HEK293T (cell line): ENCODE data around the gene PTPN13.
A peak's percentile ranks its signal among the peaks of the same experiment; 100 is the strongest.

Experiments
- CTCF ChIA-PET: fragments of 350-600 bp; formaldehyde crosslinking; extraction: SDS; loops from one replicate; lab custom pipeline; 2021; ENCODE audit warnings: antibody characterized with exemption, inconsistent platforms; lab: Yijun Ruan, JAX
- POLR2A ChIA-PET: fragments of 350-600 bp; formaldehyde crosslinking; extraction: SDS; loops from one replicate; lab custom pipeline; 2020; ENCODE audit warnings: antibody characterized with exemption, inconsistent platforms; lab: Yijun Ruan, JAX
- DNase-seq: peaks from one replicate; pipeline ENCODE4 v3.0.0; 2012; ENCODE audit warnings: mixed read lengths; ENCODE audit errors: extremely low spot score
- ARNT ChIP-seq: fragments of 450-650 bp; IDR thresholded peaks from 2 replicates; pipeline ENCODE4 v1.6.1; 2017; ENCODE audit warnings: mild to moderate bottlenecking
- BHLHE40 ChIP-seq: fragments of 450-650 bp; IDR thresholded peaks from 2 replicates; pipeline ENCODE4 v1.6.1; 2016; ENCODE audit warnings: mild to moderate bottlenecking, moderate library complexity, borderline replicate concordance
- CTBP1 ChIP-seq: fragments of 450-650 bp; IDR thresholded peaks from 2 replicates; pipeline ENCODE4 v1.6.1; 2016; ENCODE audit warnings: borderline replicate concordance
- ELF4 ChIP-seq: fragments of 450-650 bp; IDR thresholded peaks from 2 replicates; pipeline ENCODE4 v1.6.1; 2017; ENCODE audit warnings: antibody characterized with exemption
- FOXA1 ChIP-seq: fragments of 450-650 bp; IDR thresholded peaks from 2 replicates; pipeline ENCODE4 v1.6.1; 2016; ENCODE audit warnings: mild to moderate bottlenecking
- FOXK2 ChIP-seq: fragments of 450-650 bp; IDR thresholded peaks from 2 replicates; pipeline ENCODE4 v1.6.1; 2016; ENCODE audit warnings: mild to moderate bottlenecking
- FOXM1 ChIP-seq: fragments of 450-650 bp; IDR thresholded peaks from 2 replicates; pipeline ENCODE4 v1.6.1; 2017; ENCODE audit warnings: mild to moderate bottlenecking, borderline replicate concordance
- HDGF ChIP-seq: fragments of 450-650 bp; IDR thresholded peaks from 2 replicates; pipeline ENCODE4 v1.6.1; 2017; ENCODE audit warnings: antibody characterized with exemption, borderline replicate concordance
- L3MBTL2 ChIP-seq: fragments of 450-650 bp; conservative IDR thresholded peaks from 2 replicates; pipeline ENCODE4 v1.6.1; 2016; ENCODE audit warnings: mild to moderate bottlenecking
- LEF1 ChIP-seq: fragments of 450-650 bp; IDR thresholded peaks from 2 replicates; pipeline ENCODE4 v1.6.1; 2017; ENCODE audit warnings: mild to moderate bottlenecking, borderline replicate concordance
- NFRKB ChIP-seq: fragments of 450-650 bp; IDR thresholded peaks from 2 replicates; pipeline ENCODE4 v1.6.1; 2016; ENCODE audit warnings: mild to moderate bottlenecking, moderate library complexity
- PKNOX1 ChIP-seq: fragments of 450-650 bp; IDR thresholded peaks from 2 replicates; pipeline ENCODE4 v1.6.1; 2016
- SP1 ChIP-seq: fragments of 450-650 bp; IDR thresholded peaks from 2 replicates; pipeline ENCODE4 v1.6.1; 2017
- SUZ12 ChIP-seq: fragments of 450-650 bp; IDR thresholded peaks from 2 replicates; pipeline ENCODE4 v1.6.1; 2016; ENCODE audit warnings: mild to moderate bottlenecking
- TARDBP ChIP-seq: fragments of 450-650 bp; IDR thresholded peaks from 2 replicates; pipeline ENCODE4 v1.6.1; 2016
- ZNF384 ChIP-seq: fragments of 450-650 bp; IDR thresholded peaks from 2 replicates; pipeline ENCODE4 v1.6.1; 2016

PTPN13 gene

GRCh38 chr4:86557526-86557925, 36.6 kb upstream of the PTPN13 start:
- TF ChIP-seq ZNF384, result no peak
- TF ChIP-seq FOXA1, result no peak
- TF ChIP-seq HDGF, result no peak
- no peak for TF ChIP-seq FOXM1
- TF ChIP-seq L3MBTL2, result no peak
- no peak for TF ChIP-seq TARDBP
- TF ChIP-seq FOXK2, result no peak
- no peak for TF ChIP-seq ELF4
- TF ChIP-seq SP1, result no peak
- TF ChIP-seq PKNOX1, result no peak
- no peak for TF ChIP-seq BHLHE40
- no peak for TF ChIP-seq SUZ12
- TF ChIP-seq CTBP1, result no peak
- TF ChIP-seq LEF1, result no peak
- TF ChIP-seq NFRKB, result no peak
- DNase-seq, result no peak
- POLR2A ChIA-PET, result no interaction called here
- CTCF ChIA-PET, result no interaction called here

GRCh38 chr4:86558258-86558657, 35.9 kb upstream of the PTPN13 start:
- CTCF ChIA-PET, result no interaction called here
- no peak for DNase-seq
- POLR2A ChIA-PET, result no interaction called here
- TF ChIP-seq PKNOX1 (no peak), ELF4 (no peak), LEF1 (no peak)

GRCh38 chr4:86558797-86559196, 35.3 kb upstream of the PTPN13 start:
- ChIA-PET POLR2A (no interaction called here), CTCF (interaction anchor here (0.7 kb wide), 1 partner anchor 812 kb away, joined by 3 read pairs; no protein-coding TSS in a partner anchor)
- no peak for DNase-seq
- no peak for TF ChIP-seq FOXA1
- TF ChIP-seq PKNOX1, result no peak
- TF ChIP-seq NFRKB, result no peak
- no peak for TF ChIP-seq ARNT
- TF ChIP-seq ELF4, result no peak
- TF ChIP-seq SUZ12, result no peak
- TF ChIP-seq LEF1, result no peak
- TF ChIP-seq SP1, result no peak
- TF ChIP-seq HDGF, result no peak
- TF ChIP-seq FOXK2, result no peak
- TF ChIP-seq FOXM1, result no peak
- no peak for TF ChIP-seq BHLHE40
- TF ChIP-seq CTBP1, result no peak
- TF ChIP-seq TARDBP, result no peak
- no peak for TF ChIP-seq ZNF384
- no peak for TF ChIP-seq L3MBTL2

- CTCF ChIA-PET, result interaction anchor here (0.7 kb wide), 1 partner anchor 13 kb away, joined by 3 read pairs; no protein-coding TSS in a partner anchor
- TF ChIP-seq NFRKB (no peak), LEF1 (no peak), ARNT (no peak), TARDBP (no peak), L3MBTL2 (no peak), ELF4 (no peak), FOXM1 (no peak), SP1 (no peak), FOXA1 (no peak), PKNOX1 (no peak), ZNF384 (no peak), BHLHE40 (no peak), CTBP1 (no peak), HDGF (no peak), FOXK2 (no peak)
- peak; percentile 24 for DNase-seq
- POLR2A ChIA-PET, result interaction anchor here (2.2 kb wide), 1 partner anchor 34 kb away, joined by 10 read pairs; the partner anchor contains the start of gene PTPN13
Measured at GRCh38 chr4:86560447-86560846, 33.7 kb upstream of the PTPN13 start.

GRCh38 chr4:86561256-86561655, 32.9 kb upstream of the PTPN13 start:
- no peak for DNase-seq
- TF ChIP-seq HDGF (no peak), ZNF384 (no peak), CTBP1 (no peak), L3MBTL2 (no peak), PKNOX1 (no peak)
- CTCF ChIA-PET, result no interaction called here

More at GRCh38 chr4:86561256-86561655, 32.9 kb upstream of the PTPN13 start:
- POLR2A ChIA-PET, result interaction anchor here (2.2 kb wide), 1 partner anchor 33 kb away, joined by 10 read pairs; the partner anchor contains the start of gene PTPN13
